Measurements from ENCODE around the gene MYO18B. TPM values are rescaled to one million over a fixed set of nuclear protein-coding genes. Genes with fewer than 3 reads are reported as not detected.

The MYO18B gene
- total RNA-seq, 2 experiments from 2014 or later: 3.6 to 6.1 TPM

DNA sequence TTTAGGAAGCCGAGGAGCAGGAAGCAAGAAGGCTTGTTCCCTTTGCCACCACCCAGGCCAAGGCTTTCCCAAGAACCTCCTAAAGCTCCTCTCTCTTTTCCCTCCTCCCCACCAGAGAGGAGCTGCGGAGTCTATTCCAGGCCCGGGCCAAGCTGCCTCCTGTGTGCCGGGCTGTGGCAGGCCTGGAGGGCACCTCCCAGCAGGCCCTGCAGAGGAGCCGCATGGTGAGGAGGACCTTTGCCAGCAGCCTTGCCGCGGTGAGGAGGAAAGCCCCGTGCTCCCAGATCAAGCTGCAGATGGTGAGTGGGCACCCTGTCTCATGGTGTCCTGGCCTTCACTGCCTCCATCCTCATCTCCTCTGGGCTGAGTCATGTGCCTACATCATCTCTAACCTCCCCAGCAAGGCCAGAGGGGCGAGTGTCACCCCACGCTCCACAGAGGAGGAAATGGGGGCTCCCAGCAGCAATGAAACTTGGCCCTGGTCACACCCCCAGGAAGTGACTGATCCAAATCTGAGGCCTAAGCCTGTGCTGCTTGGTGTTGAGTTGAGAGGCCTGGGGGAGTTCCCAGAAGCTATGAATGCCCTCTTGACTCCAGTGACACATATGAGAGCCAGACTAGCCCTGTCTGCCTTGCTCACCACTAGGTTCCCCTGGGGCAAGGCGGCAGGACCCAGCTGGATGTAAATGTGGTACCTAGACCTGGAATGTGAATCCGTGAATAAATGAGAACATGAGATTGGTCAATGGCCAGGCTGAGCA is 104.2 kb downstream of the MYO18B start:
- DNase-seq (peak; percentile 63), ATAC-seq (peak; percentile 67)
- peaks cover 8% of the 10 kb centered on the region for H3K4me1 Mint-ChIP-seq
- no peak overlapping the region for H3K4me3 Mint-ChIP-seq
- CTCF ChIA-PET: no interaction called here
- no peaks in the 10 kb centered on the region for H3K36me3 Mint-ChIP-seq
- H3K27me3 Mint-ChIP-seq: peaks cover under 1% of the 10 kb centered on the region
- H3K27ac Mint-ChIP-seq: no peak overlapping the region
- no peaks in the 10 kb centered on the region for H3K9me3 Mint-ChIP-seq (ENCODE audit: low read depth)

DNA sequence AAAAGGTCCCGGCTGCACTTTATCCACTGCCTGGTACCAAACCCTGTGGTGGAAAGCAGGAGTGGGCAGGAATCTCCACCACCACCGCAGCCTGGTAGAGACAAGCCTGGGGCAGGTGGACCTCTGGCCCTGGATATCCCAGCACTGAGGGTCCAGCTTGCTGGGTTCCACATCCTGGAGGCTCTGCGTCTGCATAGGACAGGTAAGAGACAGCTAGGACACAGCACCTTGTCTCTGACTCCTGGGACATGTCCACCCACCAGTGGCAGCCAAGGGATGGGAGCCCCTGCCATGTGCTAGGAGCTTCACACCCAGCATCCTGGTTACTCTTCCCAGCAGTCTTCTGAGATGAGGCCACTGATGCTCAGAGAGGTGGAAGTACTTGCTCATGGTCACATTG is 105.5 kb downstream of the MYO18B start:
- Mint-ChIP-seq H3K27ac (no peak overlapping the region), H3K4me3 (no peak overlapping the region), H3K36me3 (no peaks in the 10 kb centered on the region), H3K4me1 (peaks cover 8% of the 10 kb centered on the region), H3K9me3 (ENCODE audit: low read depth) (no peaks in the 10 kb centered on the region), H3K27me3 (peaks cover 4% of the 10 kb centered on the region)
- DNase-seq (no peak), ATAC-seq (no peak)
- CTCF ChIA-PET: no interaction called here

DNA sequence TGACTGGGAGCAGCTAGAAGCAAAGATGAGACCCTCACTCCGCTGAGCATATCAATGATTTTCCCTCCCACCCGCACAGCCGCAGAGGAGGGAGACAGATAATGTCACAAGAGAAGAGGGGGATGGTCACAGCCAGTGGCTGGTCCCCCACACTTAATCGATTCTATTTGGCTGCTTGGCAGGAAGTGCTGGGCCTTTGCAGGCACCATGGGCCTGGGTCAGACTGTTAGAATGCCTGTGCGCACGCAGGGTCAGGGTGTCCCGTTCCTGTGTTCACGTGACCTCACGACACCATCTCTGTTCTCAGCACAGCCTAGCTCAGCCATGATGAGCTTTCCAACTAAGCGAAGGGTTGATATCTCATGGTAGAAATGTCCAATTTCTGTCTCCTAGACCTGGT is 107.0 kb downstream of the MYO18B start:
- ATAC-seq (no peak), DNase-seq (no peak)
- Mint-ChIP-seq H3K4me3 (no peak overlapping the region), H3K27ac (no peak overlapping the region), H3K9me3 (ENCODE audit: low read depth) (no peaks in the 10 kb centered on the region), H3K27me3 (peaks cover 5% of the 10 kb centered on the region), H3K4me1 (peaks cover 8% of the 10 kb centered on the region), H3K36me3 (no peaks in the 10 kb centered on the region)
- CTCF ChIA-PET: no interaction called here

DNA sequence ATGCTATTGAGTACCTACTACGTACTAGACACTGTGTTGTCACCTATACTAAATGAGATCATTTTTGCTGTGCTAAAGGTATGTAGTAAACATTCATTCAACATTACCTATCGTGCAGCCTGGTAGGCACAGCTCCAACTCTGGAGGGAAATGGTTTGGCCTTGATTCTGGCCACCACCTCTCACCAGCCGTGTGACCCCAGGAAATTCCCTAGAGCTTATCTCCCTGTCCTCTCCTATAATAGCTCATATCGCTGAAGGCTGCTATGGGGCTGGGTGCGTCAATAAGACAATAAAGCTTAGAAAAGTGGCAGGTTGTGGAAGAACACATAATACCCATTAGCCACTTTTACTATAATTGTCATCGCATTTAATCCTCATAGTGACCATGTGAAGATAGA is 107.5 kb downstream of the MYO18B start:
- ATAC-seq: no peak
- CTCF ChIA-PET: no interaction called here
- H3K4me1 Mint-ChIP-seq: peaks cover 8% of the 10 kb centered on the region
- peaks cover 5% of the 10 kb centered on the region for H3K27me3 Mint-ChIP-seq
- H3K27ac Mint-ChIP-seq: no peak overlapping the region
- no peak overlapping the region for H3K4me3 Mint-ChIP-seq
- DNase-seq: no peak
- no peaks in the 10 kb centered on the region for H3K9me3 Mint-ChIP-seq (ENCODE audit: low read depth)
- H3K36me3 Mint-ChIP-seq: no peaks in the 10 kb centered on the region

DNA sequence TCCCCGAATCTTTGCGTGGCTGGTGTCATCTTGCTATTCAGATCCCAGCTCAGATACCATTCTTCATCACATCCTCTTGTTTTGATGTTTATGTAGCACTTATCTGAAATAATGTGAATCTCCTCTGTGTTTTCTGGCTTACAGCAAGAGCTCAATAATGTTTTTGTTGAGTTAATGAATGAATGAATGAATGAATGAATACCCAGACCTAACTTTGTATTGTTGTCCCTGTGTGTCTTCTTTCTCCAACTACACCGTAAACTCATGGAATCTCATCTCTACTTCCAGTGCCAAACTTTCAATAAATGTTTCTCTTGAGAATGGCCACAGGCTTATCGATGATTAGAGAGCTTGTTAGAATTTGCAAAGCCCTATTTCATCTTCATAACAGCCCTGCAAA is 110.2 kb downstream of the MYO18B start:
- H3K27ac Mint-ChIP-seq: no peak overlapping the region
- H3K4me3 Mint-ChIP-seq: no peak overlapping the region
- no peaks in the 10 kb centered on the region for H3K9me3 Mint-ChIP-seq (ENCODE audit: low read depth)
- no peaks in the 10 kb centered on the region for H3K4me1 Mint-ChIP-seq
- no peak for ATAC-seq
- no peaks in the 10 kb centered on the region for H3K36me3 Mint-ChIP-seq
- peaks cover 8% of the 10 kb centered on the region for H3K27me3 Mint-ChIP-seq
- CTCF ChIA-PET: no interaction called here
- no peak for DNase-seq

DNA sequence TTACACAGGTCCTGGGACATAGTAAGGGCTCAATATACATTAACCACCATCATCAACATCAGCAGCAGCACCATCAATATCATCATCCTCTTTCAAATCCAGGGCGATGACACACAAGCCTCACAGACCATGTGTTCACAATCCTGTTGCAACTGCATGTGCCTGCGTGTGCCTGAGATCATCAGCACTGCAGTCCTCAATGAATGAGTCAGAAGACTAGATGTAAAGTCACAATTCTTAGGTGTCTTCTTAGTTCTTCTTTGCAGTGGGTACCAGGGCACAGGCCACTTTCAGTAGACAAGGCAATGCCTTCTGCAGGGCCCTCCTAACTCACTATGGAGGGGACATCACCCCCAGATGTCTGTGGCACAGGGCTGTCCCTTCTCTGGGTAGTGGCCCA is 111.1 kb downstream of the MYO18B start:
- CTCF ChIA-PET: no interaction called here
- peaks cover 9% of the 10 kb centered on the region for H3K27me3 Mint-ChIP-seq
- H3K36me3 Mint-ChIP-seq: no peaks in the 10 kb centered on the region
- DNase-seq: no peak
- H3K4me3 Mint-ChIP-seq: no peak overlapping the region
- no peak for ATAC-seq
- H3K9me3 Mint-ChIP-seq (ENCODE audit: low read depth): no peaks in the 10 kb centered on the region
- H3K4me1 Mint-ChIP-seq: no peaks in the 10 kb centered on the region
- H3K27ac Mint-ChIP-seq: no peak overlapping the region

DNA sequence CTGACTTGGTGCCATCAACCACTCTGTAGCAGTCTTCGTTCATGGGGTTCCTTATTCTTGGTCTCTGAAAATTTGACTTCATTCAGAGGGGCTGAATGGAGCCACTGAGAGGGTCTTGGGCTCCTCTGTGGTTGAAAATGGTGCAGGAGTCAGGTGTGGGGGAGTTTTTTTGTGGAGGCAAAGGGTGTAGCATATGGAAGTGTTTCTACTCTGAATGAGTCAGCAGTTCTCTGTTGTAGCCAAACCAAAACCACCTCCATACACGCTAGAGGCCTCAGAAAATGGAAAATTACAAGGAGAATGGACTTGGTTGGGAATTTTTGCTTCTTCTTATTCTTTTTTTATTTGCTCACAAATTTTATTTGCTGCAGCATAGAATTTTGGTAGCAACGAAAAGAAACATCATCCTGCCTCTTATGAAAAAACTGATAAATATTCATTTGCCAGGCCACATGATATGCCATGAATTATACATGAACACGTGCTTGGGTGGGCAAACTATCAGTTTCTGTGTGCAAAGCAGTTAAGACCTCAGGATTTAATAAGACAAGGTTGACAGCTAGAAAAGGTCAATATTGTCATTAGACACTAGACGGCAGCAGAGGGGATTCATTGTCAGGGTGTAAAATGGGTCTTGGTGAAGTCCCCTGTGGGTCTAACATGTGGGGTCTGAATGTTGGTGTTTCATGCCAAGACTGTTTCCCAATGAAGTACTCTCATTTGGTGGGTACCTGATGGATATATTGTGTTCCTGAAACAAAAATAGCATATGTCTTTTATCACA is 111.7 kb downstream of the MYO18B start:
- DNase-seq (no peak), ATAC-seq (no peak)
- Mint-ChIP-seq H3K36me3 (no peaks in the 10 kb centered on the region), H3K4me1 (no peaks in the 10 kb centered on the region), H3K27ac (no peak overlapping the region), H3K9me3 (ENCODE audit: low read depth) (no peaks in the 10 kb centered on the region), H3K4me3 (no peak overlapping the region), H3K27me3 (peaks cover 9% of the 10 kb centered on the region)
- CTCF ChIA-PET: no interaction called here

DNA sequence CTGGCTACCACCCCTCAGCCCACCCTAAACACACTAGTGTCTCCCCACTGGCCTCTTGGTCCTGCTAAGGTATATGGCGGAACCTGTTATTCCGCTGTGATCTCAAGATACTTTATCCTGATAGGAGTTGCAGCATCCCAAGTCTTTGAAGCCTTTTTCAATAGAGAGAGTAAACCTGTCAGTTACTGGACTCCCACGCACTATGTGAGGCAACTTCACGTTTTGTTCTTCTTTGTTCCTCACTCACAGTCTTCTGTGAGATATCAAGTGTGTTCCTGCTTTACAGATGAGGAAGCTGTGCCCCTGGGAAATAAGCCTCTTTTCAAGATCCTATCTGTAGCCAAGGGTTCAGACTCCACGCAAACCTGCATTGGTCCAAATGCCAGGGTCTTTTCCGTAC is 127.8 kb downstream of the MYO18B start:
- no peaks in the 10 kb centered on the region for H3K27me3 Mint-ChIP-seq
- CTCF ChIA-PET: interaction anchor here (0.7 kb wide), 1 partner anchor 155 kb away, joined by 4 read pairs; no protein-coding TSS in a partner anchor
- H3K27ac Mint-ChIP-seq: no peak overlapping the region
- DNase-seq: no peak
- H3K9me3 Mint-ChIP-seq (ENCODE audit: low read depth): no peaks in the 10 kb centered on the region
- no peak for ATAC-seq
- no peaks in the 10 kb centered on the region for H3K36me3 Mint-ChIP-seq
- H3K4me3 Mint-ChIP-seq: no peak overlapping the region
- no peaks in the 10 kb centered on the region for H3K4me1 Mint-ChIP-seq

DNA sequence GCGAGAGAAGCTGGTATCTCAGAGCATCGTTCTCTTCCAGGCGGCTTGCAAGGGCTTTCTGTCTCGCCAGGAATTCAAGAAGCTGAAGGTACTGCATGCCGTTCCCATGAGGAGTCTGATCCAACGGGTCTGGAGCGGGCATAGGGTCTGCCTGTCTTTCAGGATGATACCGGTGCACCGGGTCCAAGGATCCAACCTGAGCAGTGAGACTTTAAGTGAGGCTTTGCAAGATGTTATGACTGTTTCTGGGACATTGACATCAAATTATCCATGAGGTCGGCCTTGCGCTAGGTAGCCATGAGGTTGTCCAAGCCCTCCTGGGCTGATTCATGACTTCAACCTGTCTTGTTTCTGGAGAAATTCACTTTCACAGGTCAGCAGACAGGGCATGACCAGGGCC is 132.3 kb downstream of the MYO18B start:
- DNase-seq: no peak
- ATAC-seq: no peak
- CTCF ChIA-PET: no interaction called here
- H3K36me3 Mint-ChIP-seq: no peaks in the 10 kb centered on the region
- no peaks in the 10 kb centered on the region for H3K4me1 Mint-ChIP-seq
- peaks cover 4% of the 10 kb centered on the region for H3K27me3 Mint-ChIP-seq
- H3K27ac Mint-ChIP-seq: no peak overlapping the region
- no peaks in the 10 kb centered on the region for H3K9me3 Mint-ChIP-seq (ENCODE audit: low read depth)
- no peak overlapping the region for H3K4me3 Mint-ChIP-seq

DNA sequence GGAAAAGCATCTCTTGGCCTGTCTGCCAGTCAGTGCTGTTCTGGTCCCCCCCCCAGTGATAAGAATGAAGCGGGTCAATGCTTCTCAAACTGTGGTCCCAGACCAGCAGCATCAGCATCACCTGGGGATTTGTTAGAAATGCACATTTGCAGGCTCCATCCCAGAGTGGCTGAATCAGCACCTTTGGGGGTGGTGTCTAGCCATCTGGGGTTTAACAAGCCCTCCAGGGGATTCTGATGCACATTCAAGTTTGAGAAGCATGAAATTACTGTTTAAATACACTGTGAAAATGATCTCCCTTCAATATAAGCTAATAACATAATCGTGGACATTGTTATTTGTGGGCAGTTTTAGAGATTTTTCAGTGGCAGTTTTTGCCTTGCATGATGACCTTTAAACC is 133.5 kb downstream of the MYO18B start:
- H3K27me3 Mint-ChIP-seq: peaks cover 4% of the 10 kb centered on the region
- CTCF ChIA-PET: no interaction called here
- no peak overlapping the region for H3K27ac Mint-ChIP-seq
- H3K36me3 Mint-ChIP-seq: no peaks in the 10 kb centered on the region
- H3K4me3 Mint-ChIP-seq: no peak overlapping the region
- no peaks in the 10 kb centered on the region for H3K9me3 Mint-ChIP-seq (ENCODE audit: low read depth)
- no peaks in the 10 kb centered on the region for H3K4me1 Mint-ChIP-seq
- ATAC-seq: no peak
- no peak for DNase-seq

DNA sequence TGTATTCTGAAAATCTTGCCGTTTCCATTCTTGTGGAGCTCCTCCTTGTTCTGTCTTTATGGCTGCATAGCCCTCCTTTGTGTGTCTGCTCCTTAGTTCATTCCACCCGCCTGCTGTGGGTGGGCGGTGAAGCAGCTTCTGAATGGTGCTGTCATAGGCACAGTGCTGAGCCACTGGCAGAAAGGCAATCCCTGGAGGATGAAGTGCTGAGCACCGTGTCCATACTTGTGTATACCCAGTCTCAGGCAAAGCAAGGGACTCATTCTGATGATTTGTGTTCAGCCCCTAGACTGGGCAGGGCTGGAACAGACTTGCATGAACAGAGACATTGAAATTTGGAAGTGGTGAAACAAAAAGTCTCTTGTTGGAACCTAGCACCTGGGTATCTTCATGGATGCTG is 134.9 kb downstream of the MYO18B start:
- Mint-ChIP-seq H3K27ac (no peak overlapping the region), H3K27me3 (peaks cover 5% of the 10 kb centered on the region), H3K4me3 (no peak overlapping the region), H3K36me3 (no peaks in the 10 kb centered on the region), H3K4me1 (no peaks in the 10 kb centered on the region), H3K9me3 (ENCODE audit: low read depth) (no peaks in the 10 kb centered on the region)
- DNase-seq (no peak), ATAC-seq (no peak)
- CTCF ChIA-PET: no interaction called here

DNA sequence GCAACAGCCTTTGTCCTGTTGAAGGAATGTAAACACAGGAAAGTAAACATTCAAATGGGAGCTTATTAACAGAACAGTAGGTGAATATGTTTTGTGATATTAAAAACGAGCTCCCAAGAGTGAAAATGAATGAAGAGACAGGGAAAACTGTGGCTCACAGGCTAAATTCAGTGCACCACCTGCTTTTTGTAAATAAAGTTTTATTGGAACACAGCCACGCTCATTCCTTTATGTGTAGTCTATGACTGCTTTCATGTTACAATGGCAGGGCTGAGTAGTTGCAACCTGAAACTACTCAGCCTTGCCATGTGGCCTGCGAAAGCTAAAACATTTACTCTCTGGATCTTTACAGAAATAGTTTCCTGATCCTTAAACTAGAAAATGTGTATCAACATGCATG is 136.9 kb downstream of the MYO18B start:
- Mint-ChIP-seq H3K4me3 (no peak overlapping the region), H3K36me3 (no peaks in the 10 kb centered on the region), H3K27ac (no peak overlapping the region), H3K27me3 (peaks cover 7% of the 10 kb centered on the region), H3K9me3 (ENCODE audit: low read depth) (no peaks in the 10 kb centered on the region), H3K4me1 (no peaks in the 10 kb centered on the region)
- CTCF ChIA-PET: no interaction called here
- no peak for DNase-seq
- no peak for ATAC-seq

DNA sequence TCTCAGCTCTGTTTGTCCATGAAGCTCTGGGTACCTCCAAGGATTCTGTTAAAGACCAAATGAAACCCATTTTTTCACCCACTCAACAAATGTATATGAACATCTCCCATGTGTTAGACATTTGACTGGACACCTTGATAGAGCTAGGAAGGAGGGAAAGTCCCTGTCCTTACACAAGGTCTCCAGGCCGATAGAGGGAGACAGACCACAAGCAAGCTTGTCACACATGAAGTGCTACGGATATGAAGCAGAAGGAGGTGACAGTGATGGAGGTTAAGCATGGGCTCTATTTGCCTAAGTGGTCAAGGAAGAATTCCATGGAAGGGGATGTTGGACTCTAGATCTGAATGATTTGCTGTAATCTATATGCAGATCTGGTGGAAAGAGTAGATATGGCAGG is 138.5 kb downstream of the MYO18B start:
- Mint-ChIP-seq H3K9me3 (ENCODE audit: low read depth) (no peaks in the 10 kb centered on the region), H3K27me3 (peaks cover 7% of the 10 kb centered on the region), H3K36me3 (no peaks in the 10 kb centered on the region), H3K4me3 (no peak overlapping the region), H3K27ac (no peak overlapping the region), H3K4me1 (no peaks in the 10 kb centered on the region)
- CTCF ChIA-PET: no interaction called here
- ATAC-seq: no peak
- no peak for DNase-seq

DNA sequence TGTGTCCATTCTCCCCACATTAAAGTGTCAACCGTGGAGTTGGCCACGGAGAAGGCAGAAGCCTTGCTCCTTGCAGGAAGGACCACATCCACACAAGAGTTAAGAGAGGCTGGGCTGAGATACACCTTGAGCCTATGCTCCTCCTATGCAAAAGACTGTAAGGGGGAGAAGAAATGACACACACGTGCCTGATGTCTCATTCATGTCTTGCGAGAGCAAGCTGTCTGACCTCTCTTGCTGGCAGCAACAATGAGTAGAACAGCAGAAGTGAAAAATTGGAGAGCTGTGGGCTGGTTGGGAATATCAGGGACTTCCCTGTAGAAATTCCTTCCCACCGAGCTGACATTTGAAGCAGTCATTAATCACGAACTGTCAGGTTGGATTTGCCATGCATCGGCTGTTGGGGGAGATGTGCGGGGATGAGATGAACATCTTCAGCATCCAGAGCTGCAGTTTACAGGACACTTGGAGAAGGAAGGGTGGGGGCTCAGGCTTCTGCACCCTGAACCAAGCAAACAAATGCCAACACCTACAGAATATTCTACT is 139.3 kb downstream of the MYO18B start:
- H3K4me1 Mint-ChIP-seq: no peaks in the 10 kb centered on the region
- H3K9me3 Mint-ChIP-seq (ENCODE audit: low read depth): no peaks in the 10 kb centered on the region
- no peak overlapping the region for H3K27ac Mint-ChIP-seq
- DNase-seq: no peak
- H3K36me3 Mint-ChIP-seq: no peaks in the 10 kb centered on the region
- peaks cover 7% of the 10 kb centered on the region for H3K27me3 Mint-ChIP-seq
- no peak overlapping the region for H3K4me3 Mint-ChIP-seq
- ATAC-seq: no peak
- CTCF ChIA-PET: interaction anchor here (0.6 kb wide), 1 partner anchor 1124 kb away, joined by 5 read pairs; no protein-coding TSS in a partner anchor
